Measurements from ENCODE around the gene HOXC5. TPM values are rescaled to one million over a fixed set of nuclear protein-coding genes. Genes with fewer than 3 reads are reported as not detected.

HOXC5 gene
- total RNA-seq, 1 experiment from 2014 or later, result not detected

DNA sequence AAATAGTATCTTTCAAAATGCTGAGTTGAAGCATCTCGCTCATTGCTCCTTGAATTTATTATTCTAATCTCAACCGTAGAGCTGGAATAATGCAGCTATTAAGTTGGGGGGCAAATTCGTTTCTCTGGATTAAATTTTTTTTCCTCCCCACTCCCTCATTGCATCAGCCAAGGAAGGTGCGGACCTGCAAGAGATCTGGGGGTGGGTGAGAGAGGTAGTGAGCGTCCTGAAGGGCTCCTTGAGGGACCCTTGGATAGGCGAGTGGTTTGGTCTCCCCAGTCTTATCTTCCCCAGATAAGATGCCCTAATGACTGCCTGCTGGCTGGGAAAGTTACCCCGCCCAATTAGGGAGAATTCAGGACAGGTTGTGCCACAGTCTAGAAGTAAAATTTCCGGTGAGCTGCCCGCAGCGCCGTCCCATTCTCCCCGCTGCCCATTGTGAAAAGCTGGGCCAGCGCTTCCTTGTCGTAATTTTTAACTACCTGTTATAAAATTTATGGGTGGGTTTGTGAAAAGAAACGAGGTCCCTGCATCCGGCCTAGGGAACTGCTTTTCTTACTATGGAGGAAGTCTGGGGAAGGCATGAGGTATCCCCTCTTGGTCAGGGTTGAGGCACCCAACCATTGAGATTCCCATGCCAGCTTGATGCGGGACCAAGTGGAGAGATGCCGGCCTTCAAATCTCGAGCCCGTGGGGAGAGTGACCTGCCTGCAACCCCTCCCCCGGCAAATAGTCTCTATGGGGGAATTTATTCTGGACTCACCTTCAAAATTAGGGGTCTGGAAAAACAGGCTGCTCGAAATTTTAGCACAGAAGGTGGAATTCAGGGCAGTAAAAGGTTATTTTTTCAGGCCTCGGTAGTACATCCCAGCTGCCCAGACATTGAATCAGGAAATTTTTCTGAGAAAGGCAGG lies 17.6 kb upstream of the HOXC5 start:
- in situ Hi-C loops (cut with HindIII; ENCODE audit: low pct_unique_long_range_greater_than_20kb, low sequenced_read_pairs), result no loop called here
- DNase-seq (ENCODE audit: low read depth, low spot score), result no peak

DNA sequence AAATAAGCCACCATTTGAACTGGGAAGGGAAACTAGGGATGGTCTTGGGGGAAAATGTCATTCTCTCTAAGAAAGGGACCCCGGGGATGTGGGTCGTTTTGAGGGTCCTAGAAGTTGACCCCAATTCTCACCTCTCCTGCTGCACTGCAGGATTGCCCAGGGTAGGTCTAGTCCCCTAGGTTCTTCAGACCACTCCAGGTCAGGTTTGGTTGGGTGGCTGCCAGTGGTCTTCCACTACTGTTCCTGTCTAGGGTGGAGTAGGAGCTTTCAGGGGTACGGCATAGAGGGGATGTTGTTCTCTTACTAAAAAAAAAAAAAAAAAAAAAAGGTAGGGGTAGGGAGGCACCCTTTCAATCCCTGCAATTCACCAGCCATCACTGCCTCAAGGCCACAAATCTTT lies 16.8 kb upstream of the HOXC5 start:
- in situ Hi-C loops (cut with HindIII; ENCODE audit: low pct_unique_long_range_greater_than_20kb, low sequenced_read_pairs), result no loop called here
- no peak for DNase-seq (ENCODE audit: low read depth, low spot score)

DNA sequence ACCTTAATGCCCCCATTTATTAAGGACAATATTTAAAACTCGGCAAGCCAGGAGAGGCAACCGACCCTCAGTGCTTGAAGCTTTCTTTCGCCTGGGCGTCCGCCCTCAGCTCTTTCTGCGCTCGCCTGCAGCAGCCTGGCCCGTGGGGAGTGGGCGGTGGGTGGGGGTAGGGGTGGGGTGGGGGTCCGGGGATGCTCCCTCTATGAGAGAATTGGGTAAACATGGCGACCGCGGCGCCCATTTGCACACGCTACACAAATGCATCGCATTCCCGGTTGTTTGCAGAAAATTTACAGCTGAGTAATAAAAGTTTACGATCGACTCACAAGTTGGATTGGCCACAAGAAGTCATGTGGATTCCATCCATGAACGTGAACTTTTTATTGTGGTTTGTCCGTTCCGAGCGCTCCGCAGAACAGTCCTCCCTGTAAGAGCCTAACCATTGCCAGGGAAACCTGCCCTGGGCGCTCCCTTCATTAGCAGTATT lies 16.3 kb upstream of the HOXC5 start:
- peak; percentile 64 for DNase-seq (ENCODE audit: low read depth, low spot score)
- in situ Hi-C loops (cut with HindIII; ENCODE audit: low pct_unique_long_range_greater_than_20kb, low sequenced_read_pairs), result no loop called here

DNA sequence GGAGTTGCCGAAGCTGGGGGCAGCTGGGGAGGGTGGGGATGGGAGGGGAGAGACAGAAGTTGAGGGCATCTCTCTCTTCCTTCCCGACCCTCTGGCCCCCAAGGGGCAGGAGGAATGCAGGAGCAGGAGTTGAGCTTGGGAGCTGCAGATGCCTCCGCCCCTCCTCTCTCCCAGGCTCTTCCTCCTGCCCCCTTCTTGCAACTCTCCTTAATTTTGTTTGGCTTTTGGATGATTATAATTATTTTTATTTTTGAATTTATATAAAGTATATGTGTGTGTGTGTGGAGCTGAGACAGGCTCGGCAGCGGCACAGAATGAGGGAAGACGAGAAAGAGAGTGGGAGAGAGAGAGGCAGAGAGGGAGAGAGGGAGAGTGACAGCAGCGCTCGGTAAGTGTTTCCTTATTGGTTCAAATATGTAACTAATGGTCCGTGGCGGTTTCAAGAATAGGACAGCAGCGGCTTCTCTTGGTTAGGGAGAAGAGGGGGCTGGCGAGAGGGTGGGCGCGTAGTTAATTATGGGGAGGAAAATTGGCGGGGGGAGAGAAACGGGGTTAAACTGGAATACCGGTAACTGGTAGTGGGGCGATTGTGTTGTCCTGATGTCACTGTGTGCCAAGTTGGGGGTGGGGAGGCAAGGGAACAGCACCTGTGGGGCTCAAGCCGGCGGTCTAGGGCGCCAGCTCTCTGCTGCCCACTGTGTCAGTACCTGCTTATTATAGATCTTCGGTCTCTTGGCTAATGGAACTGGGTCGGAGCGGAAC lies 15.6 kb upstream of the HOXC5 start:
- in situ Hi-C loops (cut with HindIII; ENCODE audit: low pct_unique_long_range_greater_than_20kb, low sequenced_read_pairs), result no loop called here

DNA sequence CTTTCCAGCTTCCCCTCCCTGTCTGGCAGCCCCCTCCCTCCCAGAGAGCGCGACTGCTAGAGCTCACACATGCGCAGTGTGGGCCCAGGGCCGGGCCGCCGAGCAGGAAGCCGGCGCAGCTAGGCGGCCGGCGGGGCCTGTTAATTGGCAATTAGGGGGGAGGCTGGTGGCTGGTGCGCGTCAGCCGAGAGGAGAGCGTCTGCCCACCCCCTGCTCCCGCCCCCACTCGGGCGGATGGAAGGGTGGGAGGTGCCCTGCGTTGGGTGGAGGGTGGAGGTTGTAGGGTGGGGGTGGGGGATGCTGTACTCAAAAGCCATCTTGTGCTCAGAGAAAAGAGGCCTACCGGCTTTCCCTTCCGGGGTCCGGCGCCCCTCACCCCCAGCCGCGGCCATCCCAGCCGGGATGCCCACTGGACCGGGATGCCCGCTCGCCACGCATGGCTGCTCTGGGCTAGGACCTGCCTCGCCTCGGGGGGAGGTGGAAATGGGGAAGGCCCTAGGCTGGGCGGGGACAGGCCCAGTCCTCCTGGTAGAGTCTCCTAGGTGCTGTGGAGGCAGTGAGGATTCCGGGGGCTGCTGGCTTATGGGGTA lies 14.9 kb upstream of the HOXC5 start:
- in situ Hi-C loops (cut with HindIII; ENCODE audit: low pct_unique_long_range_greater_than_20kb, low sequenced_read_pairs), result no loop called here
- peak; percentile 94 for DNase-seq (ENCODE audit: low read depth, low spot score)

More for the DNA sequence above, 15.6 kb upstream of the HOXC5 start:
- DNase-seq (ENCODE audit: low read depth, low spot score), result peak; percentile 55

DNA sequence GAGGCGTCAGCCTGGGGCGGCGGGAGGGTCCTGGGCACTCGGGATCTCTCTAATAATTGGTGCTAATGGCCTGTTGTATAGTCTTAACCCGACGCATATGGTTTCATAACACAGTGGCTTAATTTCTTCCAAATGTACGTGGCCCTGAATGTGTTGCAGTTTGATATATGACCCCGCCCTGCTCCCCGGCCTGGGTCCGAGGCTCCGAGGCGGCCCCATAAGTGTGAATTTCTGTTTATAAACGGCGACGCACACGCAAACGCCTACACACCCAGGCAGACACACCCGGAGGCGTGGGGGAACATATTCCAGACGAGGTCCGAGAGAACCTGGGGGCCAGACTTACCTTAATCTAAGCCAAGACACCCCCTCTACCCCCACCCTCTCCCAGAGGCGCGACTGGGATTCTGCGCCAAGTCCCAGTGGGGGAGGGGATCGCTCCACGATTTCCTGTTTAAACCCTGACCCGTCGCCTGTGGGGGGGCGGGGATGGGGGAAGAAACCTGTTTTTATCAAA lies 14.3 kb upstream of the HOXC5 start:
- peak; percentile 70 for DNase-seq (ENCODE audit: low read depth, low spot score)

DNA sequence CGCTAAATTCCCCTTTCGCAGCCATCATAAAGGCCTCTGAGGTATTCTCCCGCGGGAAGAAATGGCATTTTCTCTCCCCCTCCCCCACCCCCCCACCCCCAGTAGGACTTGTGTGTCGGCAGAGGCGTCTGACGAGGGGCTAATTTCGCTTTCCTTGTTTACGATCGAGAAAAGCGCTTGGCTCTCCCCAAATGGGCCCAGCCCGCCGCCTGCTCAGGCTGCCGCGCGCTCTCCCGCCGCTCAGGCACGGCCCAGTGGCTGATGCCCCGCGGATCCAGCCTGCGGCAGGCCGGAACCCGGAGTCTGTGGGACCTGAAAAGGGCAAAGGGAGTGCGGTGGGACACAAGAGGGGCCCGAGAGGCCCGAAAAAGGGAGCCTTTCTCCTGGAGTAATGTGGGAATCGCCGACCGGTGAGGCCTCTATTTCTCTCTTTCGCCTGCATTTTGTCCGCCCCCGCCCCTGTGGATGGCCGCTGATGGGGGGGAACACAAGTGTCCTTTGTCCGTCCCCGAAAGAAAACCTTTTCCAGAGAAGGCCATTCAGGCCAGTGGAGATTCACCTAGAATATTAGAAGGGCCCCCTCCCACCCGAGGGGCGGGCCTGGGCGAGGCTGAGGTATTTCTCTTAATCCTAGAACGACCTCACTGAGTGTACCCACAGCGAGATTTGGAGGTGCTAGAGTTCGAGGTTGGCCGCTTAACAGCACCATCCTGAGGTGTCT lies 13.6 kb upstream of the HOXC5 start:
- in situ Hi-C loops (cut with HindIII; ENCODE audit: low pct_unique_long_range_greater_than_20kb, low sequenced_read_pairs), result no loop called here
- DNase-seq (ENCODE audit: low read depth, low spot score), result peak; percentile 41

More for the DNA sequence above, 14.3 kb upstream of the HOXC5 start:
- in situ Hi-C loops (cut with HindIII; ENCODE audit: low pct_unique_long_range_greater_than_20kb, low sequenced_read_pairs), result no loop called here

DNA sequence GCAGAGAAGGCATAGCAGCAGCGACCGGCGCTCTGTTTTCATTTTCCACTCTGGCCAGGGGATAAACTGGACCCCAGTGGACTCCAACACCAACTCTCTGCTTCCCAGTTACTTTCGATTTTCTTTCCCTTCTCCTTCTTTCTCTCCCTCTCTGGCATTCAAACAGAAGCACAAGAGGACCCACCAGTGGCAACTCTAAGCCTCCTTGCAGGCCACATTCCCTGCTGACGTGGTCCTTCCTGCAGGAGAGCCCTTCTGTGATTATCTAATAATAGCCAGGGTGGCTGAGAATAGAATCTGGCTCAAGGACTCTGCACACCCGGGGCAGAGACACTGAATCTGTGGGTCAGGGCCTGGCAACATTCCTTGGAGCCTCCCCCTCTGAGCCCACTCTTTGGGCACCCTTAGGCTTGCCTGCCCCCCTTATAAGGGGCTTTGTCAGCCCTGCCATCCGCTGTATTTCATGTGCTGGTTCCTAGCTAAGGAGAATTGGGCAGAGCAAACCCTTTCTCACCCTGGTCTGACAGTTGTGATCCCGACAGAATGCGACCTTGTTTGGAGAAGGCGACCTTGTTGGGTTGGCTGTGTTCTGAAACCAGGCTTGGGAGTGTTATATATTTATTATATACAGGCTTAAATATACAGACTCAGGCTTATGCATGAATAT lies 12.8 kb upstream of the HOXC5 start:
- in situ Hi-C loops (cut with HindIII; ENCODE audit: low pct_unique_long_range_greater_than_20kb, low sequenced_read_pairs), result no loop called here

DNA sequence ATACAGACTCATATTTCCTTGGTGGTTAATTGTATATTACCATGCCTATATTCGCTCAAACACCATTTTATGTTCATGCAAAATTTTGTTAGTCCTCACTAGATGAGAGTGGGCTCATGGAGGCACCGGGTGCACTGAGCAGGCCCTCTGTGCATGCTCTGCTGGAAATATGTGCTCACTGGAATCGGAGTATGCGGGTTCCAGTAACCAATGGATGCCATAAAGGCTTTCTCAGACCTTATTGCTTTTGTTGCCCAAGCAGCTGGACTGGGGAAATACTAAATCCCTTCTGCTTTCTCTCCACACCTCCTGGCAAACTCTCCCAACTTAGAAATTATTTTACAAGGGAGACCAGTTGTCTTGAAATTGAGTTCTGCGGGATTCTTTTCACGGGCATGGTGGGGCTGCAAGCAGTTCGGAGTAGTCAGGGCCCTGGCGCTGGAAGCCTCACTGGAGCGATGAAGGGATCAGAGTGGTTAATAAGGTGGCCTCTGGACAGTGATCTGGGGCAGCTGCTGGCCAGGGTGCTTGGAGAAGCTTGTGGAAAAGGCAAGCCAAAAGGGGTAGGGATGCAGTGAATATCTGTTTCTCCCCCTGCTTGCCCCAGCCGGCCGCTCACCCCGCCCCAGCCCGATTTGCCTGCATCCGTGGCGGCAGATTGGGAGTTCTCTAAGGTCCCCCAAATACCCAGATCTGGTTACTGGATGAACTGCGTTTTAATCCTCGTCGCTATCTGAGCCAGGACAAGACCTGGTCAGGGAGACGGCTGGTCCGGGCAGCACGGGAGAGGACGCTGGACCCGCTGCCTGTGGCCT lies 12.1 kb upstream of the HOXC5 start:
- no peak for DNase-seq (ENCODE audit: low read depth, low spot score)
- in situ Hi-C loops (cut with HindIII; ENCODE audit: low pct_unique_long_range_greater_than_20kb, low sequenced_read_pairs), result no loop called here

More for the DNA sequence above, 12.8 kb upstream of the HOXC5 start:
- peak; percentile 41 for DNase-seq (ENCODE audit: low read depth, low spot score)

DNA sequence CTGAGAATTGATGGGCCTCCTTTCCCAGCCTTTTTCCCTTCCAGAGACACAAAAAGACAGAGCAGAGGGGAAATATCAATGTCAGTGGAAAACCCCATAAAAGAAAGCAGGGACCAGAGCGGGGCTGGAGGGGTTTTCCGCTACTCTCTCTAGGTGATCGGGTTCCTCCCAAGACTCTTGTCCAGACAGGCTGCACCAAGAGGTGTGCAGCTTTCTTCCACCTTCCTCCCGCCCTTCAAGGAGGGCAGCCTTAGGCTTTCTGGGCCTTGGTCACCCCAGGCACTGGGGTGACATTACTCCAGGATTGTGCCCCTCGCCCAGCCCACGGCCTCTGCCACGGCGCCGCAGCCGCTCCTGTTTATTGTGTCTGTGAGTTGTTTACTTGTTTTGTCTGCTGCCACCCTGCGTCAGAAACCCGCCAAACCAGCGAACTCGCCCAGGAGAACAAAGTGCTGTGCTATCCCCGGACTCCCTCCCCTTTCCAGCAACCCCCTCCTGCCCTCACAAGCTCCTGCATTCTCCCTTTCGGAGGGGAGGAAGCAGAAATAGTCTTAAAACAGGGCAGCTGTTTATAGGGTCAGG lies 11.3 kb upstream of the HOXC5 start:
- in situ Hi-C loops (cut with HindIII; ENCODE audit: low pct_unique_long_range_greater_than_20kb, low sequenced_read_pairs), result no loop called here
- DNase-seq (ENCODE audit: low read depth, low spot score), result peak; percentile 86

DNA sequence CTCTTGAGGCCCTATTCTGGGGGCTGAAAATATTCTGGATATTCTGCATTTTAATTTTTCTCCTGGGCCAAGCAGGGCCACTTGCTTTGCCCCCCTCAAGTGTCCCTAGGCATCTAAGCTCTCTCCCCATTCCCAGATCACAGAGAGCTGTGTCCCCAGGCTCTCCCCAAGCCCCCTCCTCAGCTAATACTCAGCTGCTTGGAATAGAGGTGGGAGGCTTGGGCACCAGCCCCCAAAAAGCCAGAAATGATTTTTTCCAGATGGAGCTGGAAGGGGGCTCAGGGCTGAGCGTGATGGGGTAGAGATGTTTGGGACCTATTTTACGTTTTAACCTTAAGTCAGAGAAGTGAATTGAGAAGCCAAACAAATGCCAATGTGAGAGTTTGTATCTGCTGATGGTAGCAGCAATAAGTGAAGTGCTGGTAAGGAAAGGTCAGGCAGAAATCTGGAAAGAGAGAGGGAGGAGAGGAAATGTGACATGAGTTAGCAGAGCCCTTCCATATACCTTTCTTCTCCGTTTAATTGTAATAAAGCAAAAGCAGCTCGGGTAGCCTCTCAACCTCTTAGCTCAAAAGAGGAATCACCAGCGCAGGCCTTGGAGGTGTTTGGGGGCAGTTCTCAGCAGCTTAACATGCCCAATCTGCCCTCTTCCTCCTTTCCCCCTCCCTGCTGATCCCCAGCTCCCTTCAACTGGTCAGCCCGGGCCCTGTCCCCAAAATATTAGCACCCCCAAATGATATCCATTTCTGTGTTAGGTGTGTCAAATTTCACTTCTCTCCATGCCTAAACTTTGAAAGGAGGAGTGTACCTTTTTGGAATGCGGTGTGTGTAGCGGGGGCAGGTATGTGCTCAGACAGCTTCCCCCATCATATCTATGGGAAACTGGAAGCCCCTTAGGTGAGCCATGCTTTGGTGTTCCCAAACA lies 9.6 kb upstream of the HOXC5 start:
- no peak for DNase-seq (ENCODE audit: low read depth, low spot score)
- in situ Hi-C loops (cut with HindIII; ENCODE audit: low pct_unique_long_range_greater_than_20kb, low sequenced_read_pairs), result no loop called here

DNA sequence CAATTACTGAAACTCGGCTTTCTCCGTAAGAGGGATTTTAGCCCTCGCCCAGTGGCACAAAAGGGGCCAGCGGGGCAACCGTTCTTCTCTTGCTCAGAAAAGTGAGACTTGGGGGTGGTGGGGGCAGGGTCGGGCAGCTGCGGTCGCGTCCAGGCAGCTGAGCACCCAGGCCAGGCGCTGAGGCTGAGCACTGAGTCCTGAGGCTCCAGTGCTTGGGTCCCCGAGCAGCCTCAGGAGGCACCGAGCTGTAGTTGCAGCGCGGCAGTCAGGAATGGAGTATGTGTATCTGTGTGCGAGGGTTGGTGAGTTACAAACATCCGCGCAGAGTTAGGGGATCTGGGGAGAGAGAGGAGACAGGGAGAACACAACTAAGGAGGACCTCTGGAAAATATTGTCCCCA lies 8.7 kb upstream of the HOXC5 start:
- DNase-seq (ENCODE audit: low read depth, low spot score), result no peak

DNA sequence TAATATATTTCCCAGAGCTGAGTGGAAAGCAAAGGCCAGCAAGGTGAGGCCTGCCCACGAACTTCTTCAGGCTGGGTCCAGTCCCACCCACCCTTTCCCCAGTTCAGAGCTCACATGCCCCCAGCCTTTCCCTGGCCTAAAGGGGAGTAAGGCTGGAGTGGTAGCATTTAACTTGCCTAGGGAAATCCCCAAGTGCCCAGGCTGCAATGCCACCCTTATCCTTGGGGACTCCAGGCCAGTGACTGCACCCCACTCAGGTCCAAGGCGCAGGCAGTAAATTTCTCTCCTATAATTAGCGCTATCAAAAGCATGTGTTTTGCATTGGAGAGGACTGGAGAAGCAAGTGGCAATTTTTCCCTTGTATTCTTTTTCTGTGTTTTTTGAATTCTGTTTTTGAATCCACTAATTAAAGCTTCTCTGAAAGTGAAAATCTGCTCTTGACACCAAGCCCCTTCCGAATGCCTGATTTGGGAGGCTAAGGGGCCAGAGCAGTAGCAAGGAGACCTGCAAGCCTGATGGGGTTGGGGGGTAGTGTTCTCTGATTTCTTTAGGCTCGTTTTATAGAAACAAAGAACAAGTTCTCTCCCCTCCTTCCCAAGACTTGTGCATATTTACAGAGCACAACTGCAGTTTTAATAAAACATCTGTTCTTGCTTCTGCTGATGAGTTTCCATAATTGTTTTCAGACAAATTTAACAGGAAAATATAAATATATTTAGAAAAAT lies 8.1 kb upstream of the HOXC5 start:
- in situ Hi-C loops (cut with HindIII; ENCODE audit: low pct_unique_long_range_greater_than_20kb, low sequenced_read_pairs), result no loop called here
- no peak for DNase-seq (ENCODE audit: low read depth, low spot score)

More for the DNA sequence above, 8.7 kb upstream of the HOXC5 start:
- in situ Hi-C loops (cut with HindIII; ENCODE audit: low pct_unique_long_range_greater_than_20kb, low sequenced_read_pairs), result no loop called here

All from SK-MEL-5 (cell line).